ENCODE data around the gene CPN2.

CPN2 gene

DNA sequence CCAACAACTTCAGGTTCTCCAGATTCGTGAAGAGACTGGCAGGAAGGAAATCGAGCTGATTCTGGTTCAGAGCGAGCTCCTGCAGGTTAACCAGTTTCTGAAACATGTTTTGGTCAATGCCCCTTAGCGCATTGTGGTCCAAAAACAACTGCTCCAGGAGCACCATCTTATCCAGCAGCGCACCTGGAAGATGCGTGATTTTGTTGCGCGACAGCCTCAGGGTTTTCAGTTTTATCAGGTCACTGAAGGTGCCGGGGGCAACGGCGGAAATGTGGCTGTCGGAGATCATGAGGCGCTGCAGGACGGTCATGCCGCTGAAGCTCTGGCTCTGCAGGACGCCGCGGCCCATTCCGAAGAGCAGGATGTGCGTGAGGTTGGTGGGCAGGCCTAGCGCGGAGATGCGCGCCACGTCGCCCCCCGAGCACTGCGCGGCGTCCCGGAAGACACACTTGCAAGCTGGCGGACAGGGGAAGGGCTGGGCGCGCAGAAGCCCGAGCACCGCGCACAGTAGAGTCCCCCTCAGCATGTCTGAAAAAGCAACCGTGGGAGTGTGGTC is 46.7 kb upstream of the CPN2 start:
- peaks cover 6 to 16% of the 10 kb centered on the region in 2 experiments for H3K36me3 ChIP-seq (ENCODE audit: control insufficient read depth in 1 of 2, insufficient read depth in 2 of 2, low read depth in 1 of 2, low read length in 2 of 2)
- 75% methylated on average over 38 of the region's 38 CpGs for WGBS
- H3K4me1 ChIP-seq (ENCODE audit: control insufficient read depth, insufficient read depth, low read depth, low read length) = peaks cover 12% of the 10 kb centered on the region
- H2BK5ac ChIP-seq (ENCODE audit: low read depth, low read length, poor library complexity, severe bottlenecking) = no peak overlapping the region
- no peak overlapping the region for H3K18ac ChIP-seq (ENCODE audit: low read depth in 1 of 2, low read length in 2 of 2)
- no peaks in the 10 kb centered on the region for H3K9me3 ChIP-seq (ENCODE audit: control insufficient read depth, low read length)
- peaks cover 19 to 49% of the 10 kb centered on the region in 2 experiments for H3K27me3 ChIP-seq (ENCODE audit: control insufficient read depth in 1 of 2, insufficient read depth in 1 of 2, low read length in 2 of 2)
- H3K27ac ChIP-seq (ENCODE audit: low read length, poor library complexity, severe bottlenecking) = no peak overlapping the region
- DNase-seq = no peak
- H2AFZ ChIP-seq (ENCODE audit: low read depth, low read length) = no peak overlapping the region
- H3K4ac ChIP-seq (ENCODE audit: low read depth in 1 of 2, low read length in 2 of 2) = no peak overlapping the region
- H4K91ac ChIP-seq (ENCODE audit: low read length) = no peak overlapping the region
- no peaks in the 10 kb centered on the region for H3K79me1 ChIP-seq (replicated peaks; ENCODE audit: low read length, poor library complexity, severe bottlenecking)
- no peak overlapping the region for H2AK5ac ChIP-seq (ENCODE audit: low read length, severe bottlenecking)
- H2BK120ac ChIP-seq (ENCODE audit: low read depth, low read length) = no peak overlapping the region
- no peak overlapping the region for H3K14ac ChIP-seq (ENCODE audit: low read length in 2 of 2)
- no peak overlapping the region for H3K9ac ChIP-seq (ENCODE audit: low read length)
- no peak overlapping the region for H4K8ac ChIP-seq (ENCODE audit: low read length)
- H3K4me2 ChIP-seq (ENCODE audit: low read length, poor library complexity, severe bottlenecking) = no peak overlapping the region
- H2BK12ac ChIP-seq (ENCODE audit: low read length in 2 of 2) = no peak overlapping the region
- peak overlapping the region in 1 of 2 experiments; percentile 45 for H3K4me3 ChIP-seq (ENCODE audit: insufficient read depth in 1 of 2, low read depth in 1 of 2, low read length in 2 of 2)
- no peak overlapping the region for H3K23ac ChIP-seq (ENCODE audit: low read length in 2 of 2)
- H2BK15ac ChIP-seq (ENCODE audit: low read depth, poor library complexity, severe bottlenecking) = no peak overlapping the region

DNA sequence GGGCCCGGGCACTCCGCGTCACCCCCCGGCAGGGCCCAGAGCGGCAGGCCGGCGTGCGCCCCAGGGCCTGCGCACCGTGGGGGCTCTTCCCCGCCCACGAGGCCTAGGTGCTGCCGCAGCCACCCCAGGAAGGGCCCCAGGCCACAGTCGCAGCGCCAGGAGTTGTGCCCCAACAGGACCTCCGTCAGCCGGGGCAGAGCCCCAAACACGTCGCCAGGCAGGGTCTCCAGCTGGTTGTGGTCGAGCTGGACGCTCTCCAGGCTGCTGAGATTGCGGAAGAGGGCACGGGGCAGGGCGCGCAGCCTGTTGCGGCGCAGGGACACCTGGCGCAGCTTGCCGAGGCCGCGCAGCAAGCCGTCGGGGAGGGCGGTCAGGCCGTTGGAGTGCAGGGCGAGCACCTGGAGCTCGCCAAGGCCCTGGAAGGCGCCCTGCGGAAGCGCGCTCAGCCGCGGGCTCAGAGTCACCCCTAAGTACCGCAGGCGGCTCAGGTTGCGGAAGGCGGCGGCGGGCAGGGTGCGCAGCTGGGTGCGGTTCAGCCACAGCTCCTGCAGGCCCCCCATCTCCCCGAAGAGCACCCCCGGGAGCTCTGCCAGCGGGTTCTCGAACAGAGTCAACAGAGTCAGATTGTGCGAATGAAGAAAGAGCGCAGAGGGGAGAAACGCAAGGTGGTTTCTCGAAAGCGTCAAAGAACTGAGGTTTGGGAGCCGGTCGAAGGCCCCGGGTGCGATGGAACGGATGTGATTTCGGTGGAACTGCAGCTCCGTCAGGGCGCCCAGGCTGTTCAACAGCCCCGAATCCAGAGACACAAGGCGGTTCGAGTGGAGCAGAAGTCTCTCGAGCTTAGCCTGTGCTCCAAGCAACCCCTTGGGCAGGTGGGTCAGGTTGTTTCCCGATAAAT is 46.0 kb upstream of the CPN2 start:
- H3K4ac ChIP-seq (ENCODE audit: low read depth in 1 of 2, low read length in 2 of 2) = peak overlapping the region; percentile 69 to 73
- WGBS = 30% methylated on average over 73 of the region's 73 CpGs
- peaks cover 12% of the 10 kb centered on the region for H3K4me1 ChIP-seq (ENCODE audit: control insufficient read depth, insufficient read depth, low read depth, low read length)
- H2BK15ac ChIP-seq (ENCODE audit: low read depth, poor library complexity, severe bottlenecking) = no peak overlapping the region
- peak overlapping the region; percentile 81 for H2AFZ ChIP-seq (ENCODE audit: low read depth, low read length)
- H2AK5ac ChIP-seq (ENCODE audit: low read length, severe bottlenecking) = no peak overlapping the region
- H4K91ac ChIP-seq (ENCODE audit: low read length) = peak overlapping the region; percentile 81
- H3K14ac ChIP-seq (ENCODE audit: low read length in 2 of 2) = peak overlapping the region in 1 of 2 experiments; percentile 81
- H2BK120ac ChIP-seq (ENCODE audit: low read depth, low read length) = no peak overlapping the region
- H3K23ac ChIP-seq (ENCODE audit: low read length in 2 of 2) = peak overlapping the region in 1 of 2 experiments; percentile 68
- H3K4me2 ChIP-seq (ENCODE audit: low read length, poor library complexity, severe bottlenecking) = no peak overlapping the region
- H3K27me3 ChIP-seq (ENCODE audit: control insufficient read depth in 1 of 2, insufficient read depth in 1 of 2, low read length in 2 of 2) = peaks cover 19 to 55% of the 10 kb centered on the region in 2 experiments
- H3K79me1 ChIP-seq (replicated peaks; ENCODE audit: low read length, poor library complexity, severe bottlenecking) = no peaks in the 10 kb centered on the region
- H4K8ac ChIP-seq (ENCODE audit: low read length) = peak overlapping the region; percentile 83
- peak; percentile 49 for DNase-seq
- no peak overlapping the region for H2BK5ac ChIP-seq (ENCODE audit: low read depth, low read length, poor library complexity, severe bottlenecking)
- peak overlapping the region; percentile 73 to 94 for H3K18ac ChIP-seq (ENCODE audit: low read depth in 1 of 2, low read length in 2 of 2)
- no peaks in the 10 kb centered on the region for H3K9me3 ChIP-seq (ENCODE audit: control insufficient read depth, low read length)
- no peak overlapping the region for H3K27ac ChIP-seq (ENCODE audit: low read length, poor library complexity, severe bottlenecking)
- H3K36me3 ChIP-seq (ENCODE audit: control insufficient read depth in 1 of 2, insufficient read depth in 2 of 2, low read depth in 1 of 2, low read length in 2 of 2) = peaks cover 6 to 9% of the 10 kb centered on the region in 2 experiments
- no peak overlapping the region for H3K4me3 ChIP-seq (ENCODE audit: insufficient read depth in 1 of 2, low read depth in 1 of 2, low read length in 2 of 2)
- H2BK12ac ChIP-seq (ENCODE audit: low read length in 2 of 2) = peak overlapping the region; percentile 49 to 83
- H3K9ac ChIP-seq (ENCODE audit: low read length) = no peak overlapping the region

DNA sequence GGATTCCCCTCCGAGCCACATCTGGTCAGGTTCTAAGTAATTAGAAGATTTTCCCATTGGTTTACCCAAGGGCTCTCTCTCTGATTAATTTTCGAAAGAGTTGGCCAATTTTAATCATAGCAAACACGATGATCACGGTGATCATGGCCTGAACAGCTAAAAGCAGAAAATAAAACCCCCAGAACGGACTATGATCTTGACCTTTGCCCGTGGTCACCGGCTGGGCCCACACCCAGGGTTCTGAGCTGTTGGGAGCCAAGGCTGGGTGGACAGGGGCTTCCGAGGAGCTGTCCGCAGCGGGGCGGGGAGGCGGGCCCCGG is 45.4 kb upstream of the CPN2 start:
- H4K8ac ChIP-seq (ENCODE audit: low read length) = no peak overlapping the region
- peaks cover 19 to 55% of the 10 kb centered on the region in 2 experiments for H3K27me3 ChIP-seq (ENCODE audit: control insufficient read depth in 1 of 2, insufficient read depth in 1 of 2, low read length in 2 of 2)
- peaks cover 12% of the 10 kb centered on the region for H3K4me1 ChIP-seq (ENCODE audit: control insufficient read depth, insufficient read depth, low read depth, low read length)
- no peaks in the 10 kb centered on the region for H3K79me1 ChIP-seq (replicated peaks; ENCODE audit: low read length, poor library complexity, severe bottlenecking)
- H3K14ac ChIP-seq (ENCODE audit: low read length in 2 of 2) = no peak overlapping the region
- no peak overlapping the region for H2BK12ac ChIP-seq (ENCODE audit: low read length in 2 of 2)
- H3K36me3 ChIP-seq (ENCODE audit: control insufficient read depth in 1 of 2, insufficient read depth in 2 of 2, low read depth in 1 of 2, low read length in 2 of 2) = peaks cover 4 to 6% of the 10 kb centered on the region in 2 experiments
- no peak overlapping the region for H2AK5ac ChIP-seq (ENCODE audit: low read length, severe bottlenecking)
- H3K4me3 ChIP-seq (ENCODE audit: insufficient read depth in 1 of 2, low read depth in 1 of 2, low read length in 2 of 2) = peak overlapping the region in 1 of 2 experiments; percentile 50
- no peak overlapping the region for H2BK120ac ChIP-seq (ENCODE audit: low read depth, low read length)
- H3K9ac ChIP-seq (ENCODE audit: low read length) = no peak overlapping the region
- H3K9me3 ChIP-seq (ENCODE audit: control insufficient read depth, low read length) = no peaks in the 10 kb centered on the region
- H3K23ac ChIP-seq (ENCODE audit: low read length in 2 of 2) = no peak overlapping the region
- no peak for DNase-seq
- H2AFZ ChIP-seq (ENCODE audit: low read depth, low read length) = no peak overlapping the region
- peak overlapping the region; percentile 21 to 69 for H3K4ac ChIP-seq (ENCODE audit: low read depth in 1 of 2, low read length in 2 of 2)
- H3K4me2 ChIP-seq (ENCODE audit: low read length, poor library complexity, severe bottlenecking) = peak overlapping the region; percentile 16
- WGBS = 26% methylated on average over 13 of the region's 13 CpGs
- H3K27ac ChIP-seq (ENCODE audit: low read length, poor library complexity, severe bottlenecking) = no peak overlapping the region
- no peak overlapping the region for H4K91ac ChIP-seq (ENCODE audit: low read length)
- no peak overlapping the region for H2BK5ac ChIP-seq (ENCODE audit: low read depth, low read length, poor library complexity, severe bottlenecking)
- no peak overlapping the region for H2BK15ac ChIP-seq (ENCODE audit: low read depth, poor library complexity, severe bottlenecking)
- peak overlapping the region; percentile 73 to 94 for H3K18ac ChIP-seq (ENCODE audit: low read depth in 1 of 2, low read length in 2 of 2)

Measured in mesenchymal stem cell (in vitro differentiated cells and primary cell).